A673 (cell line): Measurements from ENCODE around the gene CFAP61.

Source experiments
- EZH2 ChIP-seq: fragments of 200-600 bp; sonication (generic); IDR thresholded peaks from 2 replicates; pipeline ENCODE4 v1.6.1; 2017; ENCODE audit warnings: borderline replicate concordance, low read depth, mild to moderate bottlenecking, mixed read lengths, antibody characterized with exemption, low read length; ENCODE audit not compliant: poor library complexity, severe bottlenecking
- TF ChIP-seq, protein P1 (sequence below): fragments of 300-800, 200-600 bp; sonication (generic); conservative IDR thresholded peaks from 2 replicates; pipeline ENCODE4 v1.5.1; 2017; ENCODE audit warnings: low read depth, mild to moderate bottlenecking, antibody characterized with exemption, low read length, moderate library complexity, mixed read lengths

DNA sequence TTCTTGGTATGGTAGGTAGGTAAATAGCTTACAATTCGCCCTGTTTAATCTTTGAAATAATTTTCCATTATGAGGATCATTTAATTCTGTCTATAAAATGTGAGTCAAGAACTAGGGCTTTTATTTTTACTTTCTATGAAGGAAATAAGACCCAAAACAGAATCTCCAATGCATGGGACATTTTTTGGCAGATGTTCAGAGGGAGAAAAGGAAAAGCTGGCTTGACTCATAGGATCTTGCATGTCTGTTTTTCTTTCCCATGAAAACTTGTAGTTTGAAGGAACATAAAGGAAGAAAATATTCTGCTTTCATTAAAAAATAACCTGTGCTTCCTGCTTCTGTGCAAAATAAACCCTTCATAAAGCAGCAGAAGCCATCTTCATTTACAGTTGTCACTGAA, 172.5 kb downstream of the CFAP61 start:
- TF ChIP-seq, protein P1, sequence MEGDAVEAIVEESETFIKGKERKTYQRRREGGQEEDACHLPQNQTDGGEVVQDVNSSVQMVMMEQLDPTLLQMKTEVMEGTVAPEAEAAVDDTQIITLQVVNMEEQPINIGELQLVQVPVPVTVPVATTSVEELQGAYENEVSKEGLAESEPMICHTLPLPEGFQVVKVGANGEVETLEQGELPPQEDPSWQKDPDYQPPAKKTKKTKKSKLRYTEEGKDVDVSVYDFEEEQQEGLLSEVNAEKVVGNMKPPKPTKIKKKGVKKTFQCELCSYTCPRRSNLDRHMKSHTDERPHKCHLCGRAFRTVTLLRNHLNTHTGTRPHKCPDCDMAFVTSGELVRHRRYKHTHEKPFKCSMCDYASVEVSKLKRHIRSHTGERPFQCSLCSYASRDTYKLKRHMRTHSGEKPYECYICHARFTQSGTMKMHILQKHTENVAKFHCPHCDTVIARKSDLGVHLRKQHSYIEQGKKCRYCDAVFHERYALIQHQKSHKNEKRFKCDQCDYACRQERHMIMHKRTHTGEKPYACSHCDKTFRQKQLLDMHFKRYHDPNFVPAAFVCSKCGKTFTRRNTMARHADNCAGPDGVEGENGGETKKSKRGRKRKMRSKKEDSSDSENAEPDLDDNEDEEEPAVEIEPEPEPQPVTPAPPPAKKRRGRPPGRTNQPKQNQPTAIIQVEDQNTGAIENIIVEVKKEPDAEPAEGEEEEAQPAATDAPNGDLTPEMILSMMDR: no peak
- TF ChIP-seq EZH2: no peak
